SK-N-SH (cell line): ENCODE results near the gene WDR64.

ENCODE experiments used
- SIN3A ChIP-seq: IDR thresholded peaks from 2 replicates; pipeline ENCODE4 v1.6.1; 2012; ENCODE audit warnings: low read depth, mild to moderate bottlenecking, low read length, moderate library complexity, borderline replicate concordance
- TEAD4 ChIP-seq: IDR thresholded peaks from 2 replicates; pipeline ENCODE4 v1.4.0; 2012; ENCODE audit warnings: mild to moderate bottlenecking, borderline replicate concordance; ENCODE audit not compliant: insufficient read depth

DNA sequence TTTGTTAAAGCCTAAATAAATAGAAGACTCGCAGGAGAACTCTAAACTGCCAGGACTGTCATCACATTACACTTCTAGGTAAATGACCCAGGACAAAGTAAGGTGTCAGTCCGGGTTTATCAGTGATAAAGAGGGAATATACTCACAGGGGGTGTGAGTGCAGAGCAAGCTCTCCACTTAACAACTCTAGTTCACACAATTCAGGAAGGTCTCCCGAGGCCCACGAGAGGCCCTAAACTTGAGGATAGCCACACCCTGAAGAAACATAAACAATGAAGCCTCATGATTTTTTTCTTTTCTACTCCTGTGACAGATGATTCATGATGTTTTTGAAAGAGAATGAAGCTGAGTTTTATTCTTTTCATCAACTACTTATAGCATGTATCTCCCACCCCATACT lies 130.3 kb downstream of the WDR64 start:
- TF ChIP-seq TEAD4, result no peak
- no peak for TF ChIP-seq SIN3A
